Kidney epithelial cell (primary cell): ENCODE results near the gene WNT8A. TPM values are rescaled to one million over a fixed set of nuclear protein-coding genes. Genes with fewer than 3 reads are reported as not detected.
"Not testable (repeated sequence)": the region's sequence is repeated elsewhere in the genome, so short reads cannot be mapped to it uniquely, and the experiment has no call there.

ENCODE experiments used
- DNase-seq: peaks from one replicate; pipeline ENCODE4 v3.0.0-alpha.2; 2010; ENCODE audit warnings: low read depth
- H3K27me3 ChIP-seq: 2 replicates; pipeline ENCODE4 v1.6.0; 2011; ENCODE audit warnings: low read length; ENCODE audit not compliant: control insufficient read depth, insufficient read depth
- H3K36me3 ChIP-seq: 2 replicates; pipeline ENCODE4 v1.5.1; 2011; ENCODE audit warnings: low read length; ENCODE audit not compliant: control insufficient read depth, insufficient read depth
- H3K4me3 ChIP-seq: 2 replicates; pipeline ENCODE4 v1.5.1; 2011; ENCODE audit warnings: low read depth, mild to moderate bottlenecking, control low read depth, low read length
- total RNA-seq: library from RNA; depleted of rRNA; stranded (reverse); fragments of >200 nt; gene quantifications from 2 replicates; pipeline ENCODE4 v1.2.3, GENCODE V29; 2015
- TF ChIP-seq, protein P1 (sequence below): IDR thresholded peaks from 2 replicates; pipeline ENCODE4 v1.5.1; 2011; ENCODE audit warnings: mild to moderate bottlenecking, moderate library complexity, low read length, control low read depth, inconsistent platforms; ENCODE audit not compliant: insufficient read depth, poor library complexity, severe bottlenecking

Gene WNT8A
- total RNA-seq, 1 donor from 2014 or later = not detected

DNA sequence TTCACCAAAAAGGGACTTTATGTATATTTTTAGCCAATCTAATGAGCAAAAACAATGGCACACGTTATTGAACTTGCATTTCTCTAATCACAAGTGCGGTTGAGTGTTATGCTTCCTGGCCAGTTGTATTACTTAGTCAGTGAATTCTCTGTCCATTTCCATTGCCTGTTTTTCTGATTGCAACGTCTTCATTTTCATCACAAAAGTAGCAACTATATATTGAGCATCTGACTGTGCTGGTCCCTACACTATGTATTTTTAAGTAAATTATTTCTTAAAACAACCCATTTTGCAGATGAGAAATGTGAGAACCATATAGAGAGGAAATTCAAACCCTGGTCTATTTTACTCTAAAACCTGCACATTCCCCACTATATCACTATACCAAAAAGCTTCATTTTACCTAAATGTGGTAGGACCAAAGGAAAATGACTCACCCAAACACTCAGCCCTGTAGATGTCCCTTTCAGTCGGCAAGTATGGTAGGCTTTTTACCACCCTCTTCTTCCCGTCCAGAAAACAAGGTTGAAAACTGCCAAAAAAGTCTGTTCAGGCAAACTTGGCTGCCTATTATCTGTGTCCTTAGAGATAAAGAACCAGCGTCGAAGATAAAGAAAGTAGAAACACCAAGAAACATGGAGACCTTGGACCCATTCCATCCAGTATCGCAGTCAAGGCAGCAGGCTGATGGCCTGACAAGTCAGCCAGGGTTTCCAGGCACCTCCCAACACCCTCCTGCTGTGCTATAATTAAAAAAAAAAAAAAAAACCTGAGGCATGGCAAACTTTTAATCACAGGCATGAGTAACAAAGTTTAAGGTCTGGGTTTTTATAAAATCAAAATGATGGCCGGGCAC lies 32.2 kb upstream of the WNT8A start:
- Histone ChIP-seq H3K36me3 (no peaks in the 10 kb centered on the region), H3K4me3 (no peak overlapping the region), H3K27me3 (no peaks in the 10 kb centered on the region)
- TF ChIP-seq, protein P1, sequence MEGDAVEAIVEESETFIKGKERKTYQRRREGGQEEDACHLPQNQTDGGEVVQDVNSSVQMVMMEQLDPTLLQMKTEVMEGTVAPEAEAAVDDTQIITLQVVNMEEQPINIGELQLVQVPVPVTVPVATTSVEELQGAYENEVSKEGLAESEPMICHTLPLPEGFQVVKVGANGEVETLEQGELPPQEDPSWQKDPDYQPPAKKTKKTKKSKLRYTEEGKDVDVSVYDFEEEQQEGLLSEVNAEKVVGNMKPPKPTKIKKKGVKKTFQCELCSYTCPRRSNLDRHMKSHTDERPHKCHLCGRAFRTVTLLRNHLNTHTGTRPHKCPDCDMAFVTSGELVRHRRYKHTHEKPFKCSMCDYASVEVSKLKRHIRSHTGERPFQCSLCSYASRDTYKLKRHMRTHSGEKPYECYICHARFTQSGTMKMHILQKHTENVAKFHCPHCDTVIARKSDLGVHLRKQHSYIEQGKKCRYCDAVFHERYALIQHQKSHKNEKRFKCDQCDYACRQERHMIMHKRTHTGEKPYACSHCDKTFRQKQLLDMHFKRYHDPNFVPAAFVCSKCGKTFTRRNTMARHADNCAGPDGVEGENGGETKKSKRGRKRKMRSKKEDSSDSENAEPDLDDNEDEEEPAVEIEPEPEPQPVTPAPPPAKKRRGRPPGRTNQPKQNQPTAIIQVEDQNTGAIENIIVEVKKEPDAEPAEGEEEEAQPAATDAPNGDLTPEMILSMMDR = no peak
- no peak for DNase-seq

DNA sequence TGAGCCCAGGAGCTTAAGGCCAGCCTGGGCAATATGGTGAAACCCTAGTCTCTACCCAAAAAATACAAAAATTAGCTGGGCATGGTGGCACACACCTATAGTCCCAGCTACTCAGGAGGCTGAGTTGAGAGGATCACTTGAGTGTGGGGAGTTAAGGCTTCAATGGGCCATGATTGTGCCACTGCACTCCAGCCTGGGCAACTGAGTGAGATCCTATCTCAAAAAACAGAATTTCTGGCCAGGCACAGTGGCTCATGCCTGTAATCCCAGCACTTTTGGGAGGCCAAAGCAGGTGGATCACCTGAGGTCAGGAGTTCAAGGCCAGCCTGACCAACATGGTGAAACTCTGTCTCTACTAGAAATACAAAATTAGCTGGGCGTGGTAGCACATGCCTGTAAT lies 31.1 kb upstream of the WNT8A start:
- not testable (repeated sequence) for H3K27me3 ChIP-seq, DNase-seq, H3K4me3 ChIP-seq, H3K36me3 ChIP-seq

DNA sequence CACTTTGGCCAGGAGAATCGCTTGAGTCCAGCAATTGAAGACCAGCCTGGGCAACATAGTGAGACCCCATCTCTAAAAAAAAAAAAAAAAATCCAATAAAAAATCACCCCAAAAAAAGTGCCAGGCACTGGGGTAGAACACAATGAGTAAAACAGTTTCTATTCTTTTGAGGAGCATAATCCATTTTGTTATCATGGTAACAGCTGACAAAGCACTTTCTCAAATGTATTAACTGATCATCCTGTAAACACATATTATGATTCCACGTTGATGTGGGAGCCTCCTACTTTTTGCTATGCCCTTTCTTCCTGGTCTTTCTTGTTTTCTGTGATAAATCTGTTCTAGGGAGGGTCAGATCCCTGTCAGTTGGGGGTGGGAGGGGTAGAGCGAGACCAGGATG lies 30.3 kb upstream of the WNT8A start:
- Histone ChIP-seq H3K27me3 (no peaks in the 10 kb centered on the region), H3K36me3 (no peaks in the 10 kb centered on the region), H3K4me3 (no peak overlapping the region)
- TF ChIP-seq, protein P1 = no peak
- DNase-seq = no peak

DNA sequence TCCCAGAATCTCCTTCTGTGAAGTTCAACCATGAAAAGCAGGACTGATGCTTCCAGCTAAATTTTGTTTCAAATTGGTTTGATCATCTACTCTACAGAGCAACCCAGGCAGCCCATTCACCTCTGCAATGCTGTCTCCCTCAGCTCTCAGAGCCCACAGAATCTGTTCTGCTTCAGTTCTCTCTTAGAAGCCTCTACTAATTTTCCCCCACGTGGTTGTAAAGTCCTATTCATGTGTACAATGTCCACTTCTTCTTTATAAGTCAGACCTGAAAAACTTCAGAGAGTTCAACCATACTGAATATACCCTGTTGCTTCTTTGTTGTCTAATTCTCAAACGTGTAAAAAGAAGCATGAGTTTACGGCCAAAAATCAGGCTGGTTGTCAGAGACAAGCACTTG lies 29.6 kb upstream of the WNT8A start:
- TF ChIP-seq, protein P1 = no peak

DNA sequence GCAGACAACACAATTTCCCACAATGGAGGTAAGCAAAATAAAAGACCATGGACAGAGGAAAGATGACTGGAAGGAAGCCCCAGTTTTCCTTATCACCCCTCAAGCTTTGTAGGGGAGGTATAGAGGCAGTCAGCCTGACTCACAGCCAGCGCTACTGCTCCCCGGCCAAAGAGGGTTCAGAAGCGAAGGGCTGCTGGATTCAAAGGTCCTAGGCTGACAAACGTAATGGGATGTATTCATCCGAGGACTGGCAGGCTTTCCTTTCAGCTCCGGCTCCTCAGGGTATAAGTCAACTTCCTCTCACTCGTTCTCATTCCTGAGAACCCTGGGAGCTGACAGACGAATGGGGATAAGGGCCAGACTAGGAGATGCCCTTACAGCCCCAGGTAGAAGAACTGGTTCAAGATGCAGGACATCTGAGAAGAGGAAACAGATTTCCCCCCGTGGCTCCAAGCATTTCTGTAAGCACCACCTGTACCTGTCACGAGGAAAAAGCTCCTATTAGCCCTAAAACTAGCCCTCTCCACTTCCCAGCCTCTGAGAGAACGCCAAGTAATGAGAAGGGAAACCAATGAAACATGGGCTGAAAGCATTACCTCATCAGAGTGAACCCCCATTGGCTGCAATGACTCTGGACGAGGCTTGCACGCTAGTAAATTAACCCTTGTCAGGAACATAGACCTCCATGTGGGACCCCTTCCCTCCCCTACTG lies 28.8 kb upstream of the WNT8A start:
- H3K4me3 ChIP-seq = no peak overlapping the region
- TF ChIP-seq, protein P1 = no peak
- H3K27me3 ChIP-seq = no peaks in the 10 kb centered on the region
- DNase-seq = no peak
- no peaks in the 10 kb centered on the region for H3K36me3 ChIP-seq

More for the DNA sequence above, 29.6 kb upstream of the WNT8A start:
- DNase-seq = no peak
- H3K4me3 ChIP-seq = no peak overlapping the region
- H3K27me3 ChIP-seq = no peaks in the 10 kb centered on the region
- H3K36me3 ChIP-seq = no peaks in the 10 kb centered on the region

DNA sequence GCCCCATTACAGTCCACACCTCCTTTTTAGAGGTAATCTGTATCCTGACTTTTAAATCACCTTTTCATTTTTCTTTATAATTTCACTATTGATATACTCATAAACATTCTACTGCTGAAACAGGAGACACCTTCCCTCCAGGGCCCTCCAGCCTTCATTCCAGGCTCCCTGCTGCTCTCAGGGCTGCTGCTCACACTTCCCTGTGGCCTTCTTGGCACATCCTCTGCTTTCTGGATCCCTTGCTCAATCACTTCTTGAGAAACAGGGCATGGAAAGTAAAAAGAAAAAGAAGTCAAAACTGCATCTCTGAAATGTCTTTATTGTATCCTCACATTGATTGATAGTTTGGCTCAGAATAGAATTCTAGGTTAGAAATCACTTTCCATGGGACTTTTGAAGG lies 19.3 kb upstream of the WNT8A start:
- no peaks in the 10 kb centered on the region for H3K27me3 ChIP-seq
- no peak for DNase-seq
- no peak overlapping the region for H3K4me3 ChIP-seq
- no peaks in the 10 kb centered on the region for H3K36me3 ChIP-seq
- TF ChIP-seq, protein P1 = no peak
